T-helper 17 cell (primary cell): ENCODE results near the gene OR1D5. TPM values are rescaled to one million over a fixed set of nuclear protein-coding genes. Genes with fewer than 3 reads are reported as not detected.

Experiments
- ATAC-seq: fragments of 150-1000 bp; cut with Tn5 transposase; 2 replicates; pipeline ENCODE4 v1.10.0; 2021; ENCODE audit warnings: mild to moderate bottlenecking, moderate library complexity
- DNase-seq, 3 donors: peaks; one replicate each; pipeline versions ENCODE4 v3.0.0 to v3.0.0-alpha.2; 2020 to 2021
- H3K9me3 ChIP-seq: one replicate; pipeline ENCODE4 v1.7.0; 2013; ENCODE audit warnings: low read length, mild to moderate bottlenecking; ENCODE audit not compliant: control insufficient read depth, poor library complexity, severe bottlenecking
- H3K27ac Mint-ChIP-seq: one replicate; pipeline ENCODE4 v1.8.0; 2022; ENCODE audit warnings: mild to moderate bottlenecking, moderate library complexity, mixed read lengths
- H3K27me3 Mint-ChIP-seq: one replicate; pipeline ENCODE4 v1.8.0; 2022; ENCODE audit warnings: mixed read lengths
- H3K36me3 Mint-ChIP-seq: one replicate; pipeline ENCODE4 v1.8.0; 2022; ENCODE audit warnings: low read depth, mixed read lengths
- H3K4me1 Mint-ChIP-seq: one replicate; pipeline ENCODE4 v1.8.0; 2022; ENCODE audit warnings: mild to moderate bottlenecking, mixed read lengths
- H3K4me3 Mint-ChIP-seq: one replicate; pipeline ENCODE4 v1.8.0; 2022; ENCODE audit warnings: mild to moderate bottlenecking, moderate library complexity, mixed read lengths
- total RNA-seq, 4 donors: library from RNA in 2 of 4; stranded (reverse) in 2 of 4; gene quantifications; one replicate each; pipeline ENCODE4 v1.2.3 and lab custom pipeline; 2022 to 2026

OR1D5 gene
- total RNA-seq, 2 donors from 2014 or later, result not detected

GRCh38 chr17:3026856-3027751 lies 36.3 kb downstream of the OR1D5 start:
- Mint-ChIP-seq H3K27ac (peak overlapping the region; percentile 9), H3K4me3 (no peak overlapping the region), H3K27me3 (no peaks in the 10 kb centered on the region), H3K36me3 (peaks cover 11% of the 10 kb centered on the region), H3K4me1 (peaks cover 3% of the 10 kb centered on the region)
- H3K9me3 ChIP-seq, result no peaks in the 10 kb centered on the region
- no peak for DNase-seq
- no peak for ATAC-seq

- DNase-seq, result no peak
- no peak for ATAC-seq
- Mint-ChIP-seq H3K27me3 (no peaks in the 10 kb centered on the region), H3K36me3 (peaks cover 15% of the 10 kb centered on the region), H3K4me1 (peaks cover 3% of the 10 kb centered on the region), H3K27ac (peak overlapping the region; percentile 9), H3K4me3 (no peak overlapping the region)
- H3K9me3 ChIP-seq, result peaks cover 2% of the 10 kb centered on the region
Measured at GRCh38 chr17:3026125-3026855, 37.1 kb downstream of the OR1D5 start.

DNA sequence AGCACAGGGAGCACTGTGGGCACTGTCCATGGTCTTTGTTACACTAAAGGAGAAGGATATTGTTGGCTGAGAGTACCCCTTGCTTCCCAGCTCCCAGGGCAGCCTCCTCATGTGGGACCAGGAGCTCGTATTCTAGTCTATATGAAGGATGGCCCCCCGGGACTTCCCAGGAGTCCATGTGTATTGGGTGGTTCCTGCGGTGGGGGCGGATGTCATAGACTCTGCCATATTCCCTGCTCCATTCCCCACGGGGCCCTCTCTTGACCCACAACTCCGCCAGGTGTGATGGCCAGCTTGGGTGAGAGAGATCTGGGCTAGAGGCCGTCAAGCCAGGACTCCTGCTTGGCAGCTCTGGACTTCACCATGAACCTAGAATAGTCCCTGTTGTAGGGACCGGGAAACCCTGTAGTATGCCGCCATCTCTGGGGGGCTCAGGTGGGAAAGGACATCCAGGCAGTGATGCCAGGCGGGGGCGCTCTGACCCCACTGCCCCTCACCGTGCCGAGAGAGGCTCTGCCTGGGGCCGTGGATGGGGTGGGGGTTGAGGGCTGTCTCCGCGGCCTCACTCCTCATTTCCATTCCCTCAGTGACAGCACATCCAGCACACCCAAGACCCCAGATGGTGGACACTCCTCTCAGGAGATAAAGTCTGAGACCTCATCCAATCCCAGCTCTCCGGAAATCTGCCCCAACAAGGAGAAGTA lies 37.8 kb downstream of the OR1D5 start:
- ATAC-seq (no peak), DNase-seq (no peak)
- no peak overlapping the region for H3K4me3 Mint-ChIP-seq
- H3K36me3 Mint-ChIP-seq, result peaks cover 17% of the 10 kb centered on the region
- no peak overlapping the region for H3K27ac Mint-ChIP-seq
- peaks cover 2% of the 10 kb centered on the region for H3K9me3 ChIP-seq
- H3K27me3 Mint-ChIP-seq, result no peaks in the 10 kb centered on the region
- peaks cover 3% of the 10 kb centered on the region for H3K4me1 Mint-ChIP-seq

GRCh38 chr17:3024346-3024745 lies 39.1 kb downstream of the OR1D5 start:
- H3K27ac Mint-ChIP-seq, result no peak overlapping the region
- ATAC-seq, result no peak
- no peaks in the 10 kb centered on the region for H3K27me3 Mint-ChIP-seq
- H3K36me3 Mint-ChIP-seq, result peaks cover 17% of the 10 kb centered on the region
- peaks cover 3% of the 10 kb centered on the region for H3K4me1 Mint-ChIP-seq
- H3K9me3 ChIP-seq, result peaks cover 2% of the 10 kb centered on the region
- no peak overlapping the region for H3K4me3 Mint-ChIP-seq
- no peak for DNase-seq

DNA sequence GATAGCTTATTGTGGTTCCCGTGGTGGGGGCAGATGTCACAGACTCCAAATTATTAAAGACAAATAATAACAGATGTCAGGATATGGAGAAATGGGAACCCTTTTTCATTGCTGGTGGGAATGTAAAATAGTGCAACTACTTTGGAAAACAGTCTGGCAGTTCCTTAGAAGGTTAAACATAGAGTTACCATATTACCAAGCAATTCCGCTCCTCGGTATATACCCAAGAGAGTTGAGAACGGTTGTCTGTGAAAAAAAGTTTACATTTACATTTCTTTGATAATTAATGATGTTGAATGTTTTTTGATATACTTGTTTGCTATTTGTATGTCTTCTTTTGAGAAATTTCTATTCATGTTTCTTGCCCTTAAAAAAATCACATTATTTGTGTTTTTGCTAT lies 41.2 kb downstream of the OR1D5 start:
- ATAC-seq (no peak), DNase-seq (no peak)
- no peak overlapping the region for H3K4me3 Mint-ChIP-seq
- H3K4me1 Mint-ChIP-seq, result no peaks in the 10 kb centered on the region
- peaks cover 2% of the 10 kb centered on the region for H3K9me3 ChIP-seq
- H3K27ac Mint-ChIP-seq, result no peak overlapping the region
- H3K27me3 Mint-ChIP-seq, result no peaks in the 10 kb centered on the region
- peaks cover 13% of the 10 kb centered on the region for H3K36me3 Mint-ChIP-seq

- Mint-ChIP-seq H3K27ac (no peak overlapping the region), H3K4me1 (no peaks in the 10 kb centered on the region), H3K27me3 (no peaks in the 10 kb centered on the region), H3K4me3 (no peak overlapping the region), H3K36me3 (peaks cover 13% of the 10 kb centered on the region)
- peaks cover 2% of the 10 kb centered on the region for H3K9me3 ChIP-seq
- DNase-seq (no peak), ATAC-seq (no peak)
Measured at GRCh38 chr17:3020381-3020780, 43.0 kb downstream of the OR1D5 start.

- Mint-ChIP-seq H3K27me3 (no peaks in the 10 kb centered on the region), H3K4me1 (no peaks in the 10 kb centered on the region), H3K36me3 (peaks cover 13% of the 10 kb centered on the region), H3K4me3 (no peak overlapping the region), H3K27ac (no peak overlapping the region)
- peaks cover 2% of the 10 kb centered on the region for H3K9me3 ChIP-seq
- DNase-seq, result no peak
- ATAC-seq, result no peak
Measured at GRCh38 chr17:3019761-3020160, 43.6 kb downstream of the OR1D5 start.

DNA sequence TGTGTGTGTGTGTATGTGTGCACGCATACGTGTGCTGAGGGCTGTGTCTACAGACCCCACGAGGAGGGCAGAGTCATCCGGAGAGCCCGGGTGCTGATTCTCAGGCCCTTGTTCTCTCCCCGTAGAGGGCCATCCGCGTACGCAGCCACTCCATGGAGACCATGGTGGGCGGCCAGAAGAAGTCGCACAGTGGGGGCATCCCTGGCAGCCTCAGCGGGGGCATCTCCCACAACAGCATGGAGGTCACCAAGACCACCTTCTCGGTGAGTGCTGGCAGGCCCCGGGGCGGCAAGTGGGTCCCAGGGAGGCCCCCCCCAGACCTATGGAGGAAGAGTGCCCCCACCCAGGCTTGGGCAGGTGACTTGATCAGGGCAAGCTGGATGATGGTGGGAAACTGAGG lies 45.5 kb downstream of the OR1D5 start:
- Mint-ChIP-seq H3K36me3 (peaks cover 10% of the 10 kb centered on the region), H3K4me1 (no peaks in the 10 kb centered on the region), H3K27me3 (no peaks in the 10 kb centered on the region), H3K27ac (no peak overlapping the region), H3K4me3 (no peak overlapping the region)
- ATAC-seq (no peak), DNase-seq (no peak)
- peaks cover 2% of the 10 kb centered on the region for H3K9me3 ChIP-seq

DNA sequence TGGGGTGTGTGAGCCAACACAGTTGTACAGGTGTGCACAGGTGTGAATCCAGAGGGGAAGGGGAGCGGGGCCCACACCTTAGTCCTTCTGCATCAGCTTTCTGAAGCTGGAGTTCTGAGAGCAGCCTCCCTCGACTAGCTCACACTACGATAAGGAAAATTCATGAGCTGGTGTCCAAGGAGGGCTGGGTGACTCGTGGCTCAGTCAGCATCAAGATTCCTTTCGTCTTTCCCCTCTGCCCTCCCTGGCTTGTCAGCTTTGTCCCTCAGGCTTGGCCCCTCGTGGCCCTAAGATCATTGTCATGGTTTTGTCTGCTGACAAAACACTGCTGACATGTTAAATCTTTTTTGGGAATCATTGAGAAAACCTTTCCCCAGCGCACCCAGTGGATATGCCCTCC lies 47.5 kb downstream of the OR1D5 start:
- H3K9me3 ChIP-seq, result no peaks in the 10 kb centered on the region
- H3K27me3 Mint-ChIP-seq, result no peaks in the 10 kb centered on the region
- H3K4me1 Mint-ChIP-seq, result no peaks in the 10 kb centered on the region
- ATAC-seq, result no peak
- no peak overlapping the region for H3K27ac Mint-ChIP-seq
- H3K4me3 Mint-ChIP-seq, result no peak overlapping the region
- H3K36me3 Mint-ChIP-seq, result peaks cover 5% of the 10 kb centered on the region
- no peak for DNase-seq

DNA sequence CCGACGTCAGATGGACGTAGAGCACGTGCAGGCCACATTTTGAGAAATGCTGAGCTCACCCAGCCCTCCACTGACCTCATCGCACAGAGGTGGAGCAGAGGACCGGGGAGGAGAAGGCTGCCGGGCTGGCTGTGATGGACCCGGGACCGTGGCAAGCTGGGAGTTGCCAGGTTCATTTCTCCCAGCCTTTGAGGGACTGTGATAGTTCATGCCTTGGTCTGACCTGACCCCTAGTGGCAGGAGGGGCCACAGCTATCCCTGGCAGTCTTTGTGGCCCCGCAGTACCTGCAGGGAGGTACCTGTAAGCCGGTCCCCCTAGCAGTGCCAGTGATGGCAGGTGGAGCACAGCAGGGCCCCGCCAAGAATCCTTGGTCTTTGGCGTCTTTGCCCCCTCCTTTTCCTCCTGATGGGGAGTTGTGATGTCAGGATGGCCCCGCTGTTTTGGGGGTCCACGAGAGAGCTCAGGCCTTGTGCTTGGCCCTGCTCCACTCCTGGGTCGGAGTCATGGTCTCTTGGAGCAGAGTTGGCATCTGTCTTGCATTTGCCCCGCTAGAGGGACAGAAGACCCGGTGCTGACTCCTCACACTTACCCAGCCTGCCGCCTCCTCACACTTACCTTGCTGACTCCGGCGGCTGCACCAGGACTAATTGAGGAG lies 50.4 kb downstream of the OR1D5 start:
- peaks cover 2% of the 10 kb centered on the region for H3K36me3 Mint-ChIP-seq
- H3K27ac Mint-ChIP-seq, result no peak overlapping the region
- H3K9me3 ChIP-seq, result no peaks in the 10 kb centered on the region
- DNase-seq (peak in 1 of 3 donors; percentile 33), ATAC-seq (peak; percentile 76)
- H3K27me3 Mint-ChIP-seq, result no peaks in the 10 kb centered on the region
- peaks cover 3% of the 10 kb centered on the region for H3K4me1 Mint-ChIP-seq
- H3K4me3 Mint-ChIP-seq, result no peak overlapping the region
